ENCODE results near the gene ATXN10. TPM values are rescaled to one million over a fixed set of nuclear protein-coding genes. Genes with fewer than 3 reads are reported as not detected.
A peak's percentile ranks its signal among the peaks of the same experiment; 100 is the strongest.

ATXN10 gene
- total and polyA plus RNA-seq, 10 of the 15 experiments (the other 5 are each of a cell fraction or from before 2014, with no cell fraction given): 29.2 to 249 (median 146) TPM

DNA sequence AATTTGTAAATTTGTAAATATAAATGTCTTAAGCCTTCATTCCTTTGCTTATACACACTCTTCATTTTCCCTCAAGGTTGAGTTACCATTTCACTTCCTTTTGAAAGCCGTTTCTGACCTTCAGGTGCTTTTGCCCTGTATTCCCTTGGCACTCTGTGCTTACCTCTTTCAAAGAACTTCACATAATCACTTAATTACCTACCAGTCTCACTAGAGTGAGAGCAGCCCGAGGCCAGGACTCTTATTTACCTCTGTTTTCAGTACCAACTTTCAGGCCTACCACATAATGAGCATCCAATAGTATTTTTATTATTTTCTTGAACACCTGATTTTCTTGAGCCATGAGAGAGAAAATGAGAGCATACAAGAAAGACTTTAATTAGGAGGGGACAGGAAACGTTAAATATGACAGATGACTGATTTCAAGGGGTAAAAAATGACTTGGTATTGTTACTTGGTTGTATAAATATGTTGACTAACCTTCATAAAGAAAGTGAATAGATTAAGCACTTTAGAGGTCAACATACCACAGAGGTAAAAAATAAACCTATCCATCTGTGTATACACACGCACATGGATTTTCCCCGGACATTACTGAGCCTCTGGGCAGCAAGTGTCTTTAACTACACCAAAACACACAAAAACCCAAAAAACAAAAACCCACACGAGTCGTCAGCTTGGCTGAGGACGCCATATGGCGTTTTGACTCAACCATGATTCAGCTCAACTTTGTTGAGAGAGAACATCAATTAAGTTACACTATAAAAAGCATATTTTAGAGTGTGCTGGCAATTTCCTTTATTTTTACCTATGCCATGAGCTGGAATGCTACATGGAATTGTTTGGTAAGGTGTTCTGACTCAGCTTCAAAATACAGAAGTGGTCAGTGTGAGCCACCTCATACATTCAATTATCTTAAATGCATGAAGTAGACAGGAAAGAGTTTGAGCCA lies 7.6 kb downstream of the ATXN10 start (continued):
- TF ChIP-seq NFYA (IDR thresholded peaks at IDR 0.05; ENCODE audit: borderline replicate concordance, low read depth, low read length) (no peak), ZNF24 (IDR thresholded peaks at IDR 0.05) (no peak), DPF2 (IDR thresholded peaks at IDR 0.05) (peak; percentile 69), SUPT20H (IDR thresholded peaks at IDR 0.05; ENCODE audit: borderline replicate concordance, control insufficient read depth, low read depth, low read length) (no peak), BCL11A (IDR thresholded peaks at IDR 0.05; ENCODE audit: low read depth, low read length) (peak; percentile 68), GABPA (IDR thresholded peaks at IDR 0.05; ENCODE audit: low read depth) (peak; percentile 59; the same call in 1 of the 2 replicates), CREB1 (IDR thresholded peaks at IDR 0.05; ENCODE audit: low read depth) (0 out of 2 replicates have a peak, but pooled peaks have one; percentile 41), ZNF384 (IDR thresholded peaks at IDR 0.05; ENCODE audit: borderline replicate concordance, low read depth, low read length) (no peak), BMI1 (IDR thresholded peaks at IDR 0.05; ENCODE audit: borderline replicate concordance) (no peak), RCOR1 (conservative IDR thresholded peaks at IDR 0.05; ENCODE audit: low read depth, low read length) (no peak), WRNIP1 (IDR thresholded peaks at IDR 0.05; ENCODE audit: borderline replicate concordance, low read depth, low read length) (no peak), ZBED1 (IDR thresholded peaks at IDR 0.05; ENCODE audit: borderline replicate concordance) (peak; percentile 90)
- TF ChIP-seq, protein P1, sequence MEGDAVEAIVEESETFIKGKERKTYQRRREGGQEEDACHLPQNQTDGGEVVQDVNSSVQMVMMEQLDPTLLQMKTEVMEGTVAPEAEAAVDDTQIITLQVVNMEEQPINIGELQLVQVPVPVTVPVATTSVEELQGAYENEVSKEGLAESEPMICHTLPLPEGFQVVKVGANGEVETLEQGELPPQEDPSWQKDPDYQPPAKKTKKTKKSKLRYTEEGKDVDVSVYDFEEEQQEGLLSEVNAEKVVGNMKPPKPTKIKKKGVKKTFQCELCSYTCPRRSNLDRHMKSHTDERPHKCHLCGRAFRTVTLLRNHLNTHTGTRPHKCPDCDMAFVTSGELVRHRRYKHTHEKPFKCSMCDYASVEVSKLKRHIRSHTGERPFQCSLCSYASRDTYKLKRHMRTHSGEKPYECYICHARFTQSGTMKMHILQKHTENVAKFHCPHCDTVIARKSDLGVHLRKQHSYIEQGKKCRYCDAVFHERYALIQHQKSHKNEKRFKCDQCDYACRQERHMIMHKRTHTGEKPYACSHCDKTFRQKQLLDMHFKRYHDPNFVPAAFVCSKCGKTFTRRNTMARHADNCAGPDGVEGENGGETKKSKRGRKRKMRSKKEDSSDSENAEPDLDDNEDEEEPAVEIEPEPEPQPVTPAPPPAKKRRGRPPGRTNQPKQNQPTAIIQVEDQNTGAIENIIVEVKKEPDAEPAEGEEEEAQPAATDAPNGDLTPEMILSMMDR (IDR thresholded peaks at IDR 0.05 in 2 of 3, conservative IDR thresholded peaks at IDR 0.05 in 1 of 3; ENCODE audit: control insufficient read depth in 2 of 3, extremely low read depth in 1 of 3, insufficient read depth in 1 of 3, low read depth in 3 of 3, low read length in 3 of 3): no peak
- TF ChIP-seq, protein P2, sequence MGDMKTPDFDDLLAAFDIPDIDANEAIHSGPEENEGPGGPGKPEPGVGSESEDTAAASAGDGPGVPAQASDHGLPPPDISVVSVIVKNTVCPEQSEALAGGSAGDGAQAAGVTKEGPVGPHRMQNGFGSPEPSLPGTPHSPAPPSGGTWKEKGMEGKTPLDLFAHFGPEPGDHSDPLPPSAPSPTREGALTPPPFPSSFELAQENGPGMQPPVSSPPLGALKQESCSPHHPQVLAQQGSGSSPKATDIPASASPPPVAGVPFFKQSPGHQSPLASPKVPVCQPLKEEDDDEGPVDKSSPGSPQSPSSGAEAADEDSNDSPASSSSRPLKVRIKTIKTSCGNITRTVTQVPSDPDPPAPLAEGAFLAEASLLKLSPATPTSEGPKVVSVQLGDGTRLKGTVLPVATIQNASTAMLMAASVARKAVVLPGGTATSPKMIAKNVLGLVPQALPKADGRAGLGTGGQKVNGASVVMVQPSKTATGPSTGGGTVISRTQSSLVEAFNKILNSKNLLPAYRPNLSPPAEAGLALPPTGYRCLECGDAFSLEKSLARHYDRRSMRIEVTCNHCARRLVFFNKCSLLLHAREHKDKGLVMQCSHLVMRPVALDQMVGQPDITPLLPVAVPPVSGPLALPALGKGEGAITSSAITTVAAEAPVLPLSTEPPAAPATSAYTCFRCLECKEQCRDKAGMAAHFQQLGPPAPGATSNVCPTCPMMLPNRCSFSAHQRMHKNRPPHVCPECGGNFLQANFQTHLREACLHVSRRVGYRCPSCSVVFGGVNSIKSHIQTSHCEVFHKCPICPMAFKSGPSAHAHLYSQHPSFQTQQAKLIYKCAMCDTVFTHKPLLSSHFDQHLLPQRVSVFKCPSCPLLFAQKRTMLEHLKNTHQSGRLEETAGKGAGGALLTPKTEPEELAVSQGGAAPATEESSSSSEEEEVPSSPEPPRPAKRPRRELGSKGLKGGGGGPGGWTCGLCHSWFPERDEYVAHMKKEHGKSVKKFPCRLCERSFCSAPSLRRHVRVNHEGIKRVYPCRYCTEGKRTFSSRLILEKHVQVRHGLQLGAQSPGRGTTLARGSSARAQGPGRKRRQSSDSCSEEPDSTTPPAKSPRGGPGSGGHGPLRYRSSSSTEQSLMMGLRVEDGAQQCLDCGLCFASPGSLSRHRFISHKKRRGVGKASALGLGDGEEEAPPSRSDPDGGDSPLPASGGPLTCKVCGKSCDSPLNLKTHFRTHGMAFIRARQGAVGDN (IDR thresholded peaks at IDR 0.05): no peak
- TF ChIP-seq, protein P3, sequence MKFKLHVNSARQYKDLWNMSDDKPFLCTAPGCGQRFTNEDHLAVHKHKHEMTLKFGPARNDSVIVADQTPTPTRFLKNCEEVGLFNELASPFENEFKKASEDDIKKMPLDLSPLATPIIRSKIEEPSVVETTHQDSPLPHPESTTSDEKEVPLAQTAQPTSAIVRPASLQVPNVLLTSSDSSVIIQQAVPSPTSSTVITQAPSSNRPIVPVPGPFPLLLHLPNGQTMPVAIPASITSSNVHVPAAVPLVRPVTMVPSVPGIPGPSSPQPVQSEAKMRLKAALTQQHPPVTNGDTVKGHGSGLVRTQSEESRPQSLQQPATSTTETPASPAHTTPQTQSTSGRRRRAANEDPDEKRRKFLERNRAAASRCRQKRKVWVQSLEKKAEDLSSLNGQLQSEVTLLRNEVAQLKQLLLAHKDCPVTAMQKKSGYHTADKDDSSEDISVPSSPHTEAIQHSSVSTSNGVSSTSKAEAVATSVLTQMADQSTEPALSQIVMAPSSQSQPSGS (IDR thresholded peaks at IDR 0.05; ENCODE audit: low read length): peak; percentile 90
- TF ChIP-seq, protein P4, sequence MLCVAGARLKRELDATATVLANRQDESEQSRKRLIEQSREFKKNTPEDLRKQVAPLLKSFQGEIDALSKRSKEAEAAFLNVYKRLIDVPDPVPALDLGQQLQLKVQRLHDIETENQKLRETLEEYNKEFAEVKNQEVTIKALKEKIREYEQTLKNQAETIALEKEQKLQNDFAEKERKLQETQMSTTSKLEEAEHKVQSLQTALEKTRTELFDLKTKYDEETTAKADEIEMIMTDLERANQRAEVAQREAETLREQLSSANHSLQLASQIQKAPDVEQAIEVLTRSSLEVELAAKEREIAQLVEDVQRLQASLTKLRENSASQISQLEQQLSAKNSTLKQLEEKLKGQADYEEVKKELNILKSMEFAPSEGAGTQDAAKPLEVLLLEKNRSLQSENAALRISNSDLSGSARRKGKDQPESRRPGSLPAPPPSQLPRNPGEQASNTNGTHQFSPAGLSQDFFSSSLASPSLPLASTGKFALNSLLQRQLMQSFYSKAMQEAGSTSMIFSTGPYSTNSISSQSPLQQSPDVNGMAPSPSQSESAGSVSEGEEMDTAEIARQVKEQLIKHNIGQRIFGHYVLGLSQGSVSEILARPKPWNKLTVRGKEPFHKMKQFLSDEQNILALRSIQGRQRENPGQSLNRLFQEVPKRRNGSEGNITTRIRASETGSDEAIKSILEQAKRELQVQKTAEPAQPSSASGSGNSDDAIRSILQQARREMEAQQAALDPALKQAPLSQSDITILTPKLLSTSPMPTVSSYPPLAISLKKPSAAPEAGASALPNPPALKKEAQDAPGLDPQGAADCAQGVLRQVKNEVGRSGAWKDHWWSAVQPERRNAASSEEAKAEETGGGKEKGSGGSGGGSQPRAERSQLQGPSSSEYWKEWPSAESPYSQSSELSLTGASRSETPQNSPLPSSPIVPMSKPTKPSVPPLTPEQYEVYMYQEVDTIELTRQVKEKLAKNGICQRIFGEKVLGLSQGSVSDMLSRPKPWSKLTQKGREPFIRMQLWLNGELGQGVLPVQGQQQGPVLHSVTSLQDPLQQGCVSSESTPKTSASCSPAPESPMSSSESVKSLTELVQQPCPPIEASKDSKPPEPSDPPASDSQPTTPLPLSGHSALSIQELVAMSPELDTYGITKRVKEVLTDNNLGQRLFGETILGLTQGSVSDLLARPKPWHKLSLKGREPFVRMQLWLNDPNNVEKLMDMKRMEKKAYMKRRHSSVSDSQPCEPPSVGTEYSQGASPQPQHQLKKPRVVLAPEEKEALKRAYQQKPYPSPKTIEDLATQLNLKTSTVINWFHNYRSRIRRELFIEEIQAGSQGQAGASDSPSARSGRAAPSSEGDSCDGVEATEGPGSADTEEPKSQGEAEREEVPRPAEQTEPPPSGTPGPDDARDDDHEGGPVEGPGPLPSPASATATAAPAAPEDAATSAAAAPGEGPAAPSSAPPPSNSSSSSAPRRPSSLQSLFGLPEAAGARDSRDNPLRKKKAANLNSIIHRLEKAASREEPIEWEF (IDR thresholded peaks at IDR 0.05; ENCODE audit: insufficient replicate concordance, low read depth, low read length): peak; percentile 29

All from GM12878 (cell line).